DLD1 (cell line): Measurements from ENCODE around the gene OSM.

Source experiments
- in situ Hi-C: cut with HindIII; loops from 2 replicates; pipeline ENCODE4 v1.10.0; 2017; ENCODE audit warnings: low sequenced_read_pairs

OSM gene

DNA sequence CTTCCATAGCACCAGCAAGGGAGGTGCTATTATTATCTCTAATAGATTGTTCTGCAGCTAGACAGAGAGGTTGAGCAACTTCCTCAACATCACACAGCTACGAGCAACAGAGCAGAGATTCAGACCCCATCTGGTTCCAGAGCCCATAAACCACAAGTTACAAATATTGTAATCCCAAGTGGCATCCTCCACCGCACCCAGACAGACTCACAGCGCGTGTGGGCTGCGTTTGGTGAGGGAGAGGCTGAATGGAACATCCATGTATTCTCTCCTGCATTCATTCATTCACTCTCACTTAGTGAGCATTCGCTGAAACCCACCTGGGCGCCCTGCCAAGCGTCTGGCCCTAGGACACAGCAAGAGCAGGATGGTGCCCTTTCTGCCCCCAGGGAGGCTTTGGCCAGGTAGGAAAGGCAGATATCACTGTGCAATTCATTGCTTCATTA, 53.6 kb downstream of the OSM start:
- in situ Hi-C loops: no loop called here
